Measurements from ENCODE around the gene ORAI2. TPM values are rescaled to one million over a fixed set of nuclear protein-coding genes. Genes with fewer than 3 reads are reported as not detected.

The ORAI2 gene
- polyA plus RNA-seq, 1 donor from 2014 or later, result 36.3 TPM

DNA sequence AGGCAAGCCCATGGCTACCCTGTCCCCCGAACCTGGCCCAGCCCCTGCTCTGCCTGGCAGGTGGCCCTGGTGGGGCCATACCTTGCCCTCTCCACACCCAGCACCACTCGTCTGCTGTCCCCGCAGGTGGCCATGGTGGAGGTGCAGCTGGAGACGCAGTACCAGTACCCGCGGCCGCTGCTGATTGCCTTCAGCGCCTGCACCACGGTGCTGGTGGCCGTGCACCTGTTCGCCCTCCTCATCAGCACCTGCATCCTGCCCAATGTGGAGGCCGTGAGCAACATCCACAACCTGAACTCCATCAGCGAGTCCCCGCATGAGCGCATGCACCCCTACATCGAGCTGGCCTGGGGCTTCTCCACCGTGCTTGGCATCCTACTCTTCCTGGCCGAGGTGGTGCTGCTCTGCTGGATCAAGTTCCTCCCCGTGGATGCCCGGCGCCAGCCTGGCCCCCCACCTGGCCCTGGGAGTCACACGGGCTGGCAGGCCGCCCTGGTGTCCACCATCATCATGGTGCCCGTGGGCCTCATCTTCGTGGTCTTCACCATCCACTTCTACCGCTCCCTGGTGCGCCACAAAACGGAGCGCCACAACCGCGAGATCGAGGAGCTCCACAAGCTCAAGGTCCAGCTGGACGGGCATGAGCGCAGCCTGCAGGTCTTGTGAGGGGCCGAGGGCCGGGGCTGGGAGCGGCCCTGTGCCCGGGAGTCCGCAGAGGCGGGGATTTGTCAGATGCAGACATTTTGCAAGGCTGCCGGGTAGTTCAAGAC, 13.2 kb downstream of the ORAI2 start:
- Histone ChIP-seq H2AFZ (ENCODE audit: low read depth, low read length) (no peak overlapping the region), H3K9ac (ENCODE audit: low read length) (no peak overlapping the region), H3K79me2 (replicated peaks; ENCODE audit: insufficient read depth, low read length) (no peaks in the 10 kb centered on the region), H3K4me2 (ENCODE audit: low read length) (no peak overlapping the region), H3K27me3 (ENCODE audit: insufficient read depth, low read depth, low read length) (no peaks in the 10 kb centered on the region), H3K36me3 (ENCODE audit: insufficient read depth, low read length) (no peaks in the 10 kb centered on the region), H3F3A (ENCODE audit: insufficient read depth, low read length, poor library complexity, severe bottlenecking) (no peaks in the 10 kb centered on the region), H4K20me1 (ENCODE audit: insufficient read depth) (no peaks in the 10 kb centered on the region), H3K27ac (ENCODE audit: low read length) (no peak overlapping the region), H3K4me3 (ENCODE audit: low read length) (no peak overlapping the region), H3K9me2 (ENCODE audit: insufficient read depth, low read length) (no peaks in the 10 kb centered on the region), H3K9me3 (ENCODE audit: low read length) (no peaks in the 10 kb centered on the region)
- TF ChIP-seq, protein P1, sequence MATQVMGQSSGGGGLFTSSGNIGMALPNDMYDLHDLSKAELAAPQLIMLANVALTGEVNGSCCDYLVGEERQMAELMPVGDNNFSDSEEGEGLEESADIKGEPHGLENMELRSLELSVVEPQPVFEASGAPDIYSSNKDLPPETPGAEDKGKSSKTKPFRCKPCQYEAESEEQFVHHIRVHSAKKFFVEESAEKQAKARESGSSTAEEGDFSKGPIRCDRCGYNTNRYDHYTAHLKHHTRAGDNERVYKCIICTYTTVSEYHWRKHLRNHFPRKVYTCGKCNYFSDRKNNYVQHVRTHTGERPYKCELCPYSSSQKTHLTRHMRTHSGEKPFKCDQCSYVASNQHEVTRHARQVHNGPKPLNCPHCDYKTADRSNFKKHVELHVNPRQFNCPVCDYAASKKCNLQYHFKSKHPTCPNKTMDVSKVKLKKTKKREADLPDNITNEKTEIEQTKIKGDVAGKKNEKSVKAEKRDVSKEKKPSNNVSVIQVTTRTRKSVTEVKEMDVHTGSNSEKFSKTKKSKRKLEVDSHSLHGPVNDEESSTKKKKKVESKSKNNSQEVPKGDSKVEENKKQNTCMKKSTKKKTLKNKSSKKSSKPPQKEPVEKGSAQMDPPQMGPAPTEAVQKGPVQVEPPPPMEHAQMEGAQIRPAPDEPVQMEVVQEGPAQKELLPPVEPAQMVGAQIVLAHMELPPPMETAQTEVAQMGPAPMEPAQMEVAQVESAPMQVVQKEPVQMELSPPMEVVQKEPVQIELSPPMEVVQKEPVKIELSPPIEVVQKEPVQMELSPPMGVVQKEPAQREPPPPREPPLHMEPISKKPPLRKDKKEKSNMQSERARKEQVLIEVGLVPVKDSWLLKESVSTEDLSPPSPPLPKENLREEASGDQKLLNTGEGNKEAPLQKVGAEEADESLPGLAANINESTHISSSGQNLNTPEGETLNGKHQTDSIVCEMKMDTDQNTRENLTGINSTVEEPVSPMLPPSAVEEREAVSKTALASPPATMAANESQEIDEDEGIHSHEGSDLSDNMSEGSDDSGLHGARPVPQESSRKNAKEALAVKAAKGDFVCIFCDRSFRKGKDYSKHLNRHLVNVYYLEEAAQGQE (IDR thresholded peaks at IDR 0.05; ENCODE audit: borderline replicate concordance), result no peak
- TF ChIP-seq MXI1 (conservative IDR thresholded peaks at IDR 0.05; ENCODE audit: poor library complexity, severe bottlenecking) (no peak), TAF1 (IDR thresholded peaks at IDR 0.05; ENCODE audit: low read depth) (no peak), POLR2AphosphoS5 (IDR thresholded peaks at IDR 0.05) (no peak), EZH2 (IDR thresholded peaks at IDR 0.05; ENCODE audit: borderline replicate concordance, insufficient read depth, low read length, poor library complexity, severe bottlenecking) (no peak), CTCF (IDR thresholded peaks at IDR 0.05; ENCODE audit: poor library complexity, severe bottlenecking) (no peak), RAD21 (conservative IDR thresholded peaks at IDR 0.05) (no peak)

- H2AFZ ChIP-seq (ENCODE audit: low read depth, low read length), result no peak overlapping the region
- H3K27ac ChIP-seq (ENCODE audit: low read length), result no peak overlapping the region
- no peaks in the 10 kb centered on the region for H3F3A ChIP-seq (ENCODE audit: insufficient read depth, low read length, poor library complexity, severe bottlenecking)
- H3K79me2 ChIP-seq (replicated peaks; ENCODE audit: insufficient read depth, low read length), result no peaks in the 10 kb centered on the region
- no peaks in the 10 kb centered on the region for H4K20me1 ChIP-seq (ENCODE audit: insufficient read depth)
- no peak overlapping the region for H3K4me2 ChIP-seq (ENCODE audit: low read length)
- no peaks in the 10 kb centered on the region for H3K9me3 ChIP-seq (ENCODE audit: low read length)
- no peak overlapping the region for H3K4me3 ChIP-seq (ENCODE audit: low read length)
- no peak overlapping the region for H3K9ac ChIP-seq (ENCODE audit: low read length)
- H3K36me3 ChIP-seq (ENCODE audit: insufficient read depth, low read length), result no peaks in the 10 kb centered on the region
- H3K27me3 ChIP-seq (ENCODE audit: insufficient read depth, low read depth, low read length), result no peaks in the 10 kb centered on the region
- no peaks in the 10 kb centered on the region for H3K9me2 ChIP-seq (ENCODE audit: insufficient read depth, low read length)
- no peak for TF ChIP-seq MXI1 (conservative IDR thresholded peaks at IDR 0.05; ENCODE audit: poor library complexity, severe bottlenecking)
- TF ChIP-seq CTCF (IDR thresholded peaks at IDR 0.05; ENCODE audit: poor library complexity, severe bottlenecking), result no peak
- no peak for TF ChIP-seq SMC3 (conservative IDR thresholded peaks at IDR 0.05; ENCODE audit: poor library complexity)
- no peak for TF ChIP-seq TAF1 (IDR thresholded peaks at IDR 0.05; ENCODE audit: low read depth)
- TF ChIP-seq, protein P1 (IDR thresholded peaks at IDR 0.05; ENCODE audit: borderline replicate concordance), result no peak
- TF ChIP-seq RAD21 (conservative IDR thresholded peaks at IDR 0.05), result no peak
- no peak for TF ChIP-seq EP300 (conservative IDR thresholded peaks at IDR 0.05; ENCODE audit: poor library complexity, severe bottlenecking)
- no peak for TF ChIP-seq POLR2AphosphoS5 (IDR thresholded peaks at IDR 0.05)
Observed at GRCh38 chr7:102447311-102447710, 13.9 kb downstream of the ORAI2 start.
